MM.1S (cell line): ENCODE data around the gene DCDC1.
A peak's percentile ranks its signal among the peaks of the same experiment; 100 is the strongest.
"Not testable (repeated sequence)": the region's sequence is repeated elsewhere in the genome, so short reads cannot be mapped to it uniquely, and the experiment has no call there.

ENCODE experiments used
- DNase-seq: peaks from one replicate; pipeline ENCODE4 v3.0.0-alpha.2; 2015
- H2AFZ ChIP-seq: fragments of 300-600 bp; sonication (generic); 2 replicates; pipeline ENCODE4 v1.6.0; 2016; ENCODE audit warnings: antibody characterized with exemption, low read length
- H3F3A ChIP-seq: fragments of 300-600 bp; sonication (generic); 2 replicates; pipeline ENCODE4 v1.6.1; 2016; ENCODE audit warnings: mild to moderate bottlenecking, antibody characterized with exemption, low read length, moderate library complexity, mixed read lengths; ENCODE audit not compliant: insufficient read depth
- H3K27ac ChIP-seq: fragments of 300-600 bp; sonication (generic); 2 replicates; pipeline ENCODE4 v1.5.1; 2016; ENCODE audit warnings: mild to moderate bottlenecking, low read length
- H3K27me3 ChIP-seq: fragments of 300-600 bp; sonication (generic); replicated peaks from 2 replicates; pipeline ENCODE4 v1.6.0; 2016; ENCODE audit warnings: low read length; ENCODE audit not compliant: insufficient read depth
- H3K36me3 ChIP-seq: fragments of 300-600 bp; sonication (generic); replicated peaks from 2 replicates; pipeline ENCODE4 v1.6.1; 2016; ENCODE audit warnings: mild to moderate bottlenecking, low read length, mixed read lengths; ENCODE audit not compliant: insufficient read depth
- H3K4me1 ChIP-seq: fragments of 300-600 bp; sonication (generic); 2 replicates; pipeline ENCODE4 v1.6.1; 2016; ENCODE audit warnings: low read length, mixed read lengths
- H3K4me2 ChIP-seq: fragments of 300-600 bp; sonication (generic); 2 replicates; pipeline ENCODE4 v1.6.0; 2016; ENCODE audit warnings: low read depth, low read length
- H3K4me3 ChIP-seq: fragments of 300-600 bp; sonication (generic); 2 replicates; pipeline ENCODE4 v1.5.1; 2016; ENCODE audit warnings: low read length, mixed read lengths
- H3K79me2 ChIP-seq: fragments of 300-600 bp; sonication (generic); 2 replicates; pipeline ENCODE4 v1.6.1; 2016; ENCODE audit warnings: mixed run types, low read length, mixed read lengths
- H3K9ac ChIP-seq: fragments of 300-600 bp; sonication (generic); 2 replicates; pipeline ENCODE4 v1.6.1; 2016; ENCODE audit warnings: low read length, mixed read lengths
- H3K9me2 ChIP-seq: fragments of 300-600 bp; sonication (generic); replicated peaks from 2 replicates; pipeline ENCODE4 v1.6.1; 2016; ENCODE audit warnings: mild to moderate bottlenecking, low read length, mixed read lengths; ENCODE audit not compliant: insufficient read depth
- H3K9me3 ChIP-seq: fragments of 300-600 bp; sonication (generic); replicated peaks from 2 replicates; pipeline ENCODE4 v1.6.1; 2016; ENCODE audit warnings: mild to moderate bottlenecking, low read length, mixed read lengths; ENCODE audit not compliant: insufficient read depth
- H4K20me1 ChIP-seq: fragments of 300-600 bp; sonication (generic); 2 replicates; pipeline ENCODE4 v1.6.1; 2016; ENCODE audit warnings: mild to moderate bottlenecking, low read length, moderate library complexity, mixed read lengths; ENCODE audit not compliant: insufficient read depth
- CTCF ChIP-seq: fragments of 300-600 bp; sonication (generic); IDR thresholded peaks from 2 replicates; pipeline ENCODE4 v1.5.1; 2016; ENCODE audit warnings: antibody characterized with exemption, low read length, mixed read lengths
- EZH2 ChIP-seq: fragments of 300-600 bp; sonication (generic); optimal IDR thresholded peaks from 2 replicates; pipeline ENCODE3; 2017; ENCODE audit warnings: low read depth, mild to moderate bottlenecking, antibody characterized with exemption, low read length, mixed read lengths
- EZH2phosphoT487 ChIP-seq: fragments of 300-600 bp; sonication (generic); IDR thresholded peaks from 2 replicates; pipeline ENCODE4 v1.6.1; 2018; ENCODE audit warnings: antibody characterized with exemption, low read length

DCDC1 gene

GRCh38 chr11:31303644-31304180 is 65.8 kb downstream of the DCDC1 start:
- Histone ChIP-seq H3K4me3 (no peak overlapping the region), H3K9me3 (no peaks in the 10 kb centered on the region), H3K9ac (no peak overlapping the region), H3K79me2 (no peaks in the 10 kb centered on the region), H3K9me2 (no peaks in the 10 kb centered on the region), H3K36me3 (no peaks in the 10 kb centered on the region), H2AFZ (no peak overlapping the region), H4K20me1 (no peaks in the 10 kb centered on the region), H3K4me1 (no peaks in the 10 kb centered on the region), H3K27me3 (no peaks in the 10 kb centered on the region), H3F3A (no peaks in the 10 kb centered on the region), H3K4me2 (no peak overlapping the region), H3K27ac (no peak overlapping the region)
- TF ChIP-seq EZH2phosphoT487 = no peak
- no peak for TF ChIP-seq EZH2
- DNase-seq = no peak

GRCh38 chr11:31301549-31302510 is 67.7 kb downstream of the DCDC1 start:
- TF ChIP-seq CTCF = no peak
- TF ChIP-seq EZH2phosphoT487 = no peak
- TF ChIP-seq EZH2 = no peak
- no peaks in the 10 kb centered on the region for H4K20me1 ChIP-seq
- H3F3A ChIP-seq = no peaks in the 10 kb centered on the region
- no peak overlapping the region for H3K4me2 ChIP-seq
- H3K27me3 ChIP-seq = no peaks in the 10 kb centered on the region
- H3K9me3 ChIP-seq = no peaks in the 10 kb centered on the region
- no peaks in the 10 kb centered on the region for H3K36me3 ChIP-seq
- H2AFZ ChIP-seq = no peak overlapping the region
- no peak overlapping the region for H3K9ac ChIP-seq
- no peak for DNase-seq
- H3K4me1 ChIP-seq = no peaks in the 10 kb centered on the region
- H3K4me3 ChIP-seq = no peak overlapping the region
- no peaks in the 10 kb centered on the region for H3K79me2 ChIP-seq
- no peaks in the 10 kb centered on the region for H3K9me2 ChIP-seq
- H3K27ac ChIP-seq = no peak overlapping the region

GRCh38 chr11:31295308-31295707 is 74.2 kb downstream of the DCDC1 start:
- H3K9me3 ChIP-seq = no peaks in the 10 kb centered on the region
- H3K4me1 ChIP-seq = no peaks in the 10 kb centered on the region
- peak; percentile 66 for DNase-seq
- no peak overlapping the region for H3K4me2 ChIP-seq
- H3K9ac ChIP-seq = no peak overlapping the region
- no peaks in the 10 kb centered on the region for H4K20me1 ChIP-seq
- no peaks in the 10 kb centered on the region for H3K9me2 ChIP-seq
- 0 out of 2 replicates have a peak overlapping the region, but pooled peaks have one; percentile 9 for H2AFZ ChIP-seq
- H3K4me3 ChIP-seq = no peak overlapping the region
- TF ChIP-seq EZH2phosphoT487 (no peak), EZH2 (no peak), CTCF (no peak)
- no peaks in the 10 kb centered on the region for H3K79me2 ChIP-seq
- no peaks in the 10 kb centered on the region for H3F3A ChIP-seq
- H3K27ac ChIP-seq = no peak overlapping the region
- no peaks in the 10 kb centered on the region for H3K36me3 ChIP-seq
- H3K27me3 ChIP-seq = no peaks in the 10 kb centered on the region

GRCh38 chr11:31273527-31273926 is 96.0 kb downstream of the DCDC1 start:
- H3K27ac ChIP-seq, H3K79me2 ChIP-seq, H3F3A ChIP-seq, H3K4me2 ChIP-seq, H3K9me2 ChIP-seq, H4K20me1 ChIP-seq, H2AFZ ChIP-seq, H3K9me3 ChIP-seq, H3K4me3 ChIP-seq, H3K4me1 ChIP-seq, H3K27me3 ChIP-seq, H3K9ac ChIP-seq, DNase-seq, H3K36me3 ChIP-seq: not testable (repeated sequence)
